Putamen (tissue), 1 donor: Measurements from ENCODE around the gene PDLIM4.

Source experiments
- DNase-seq: peaks from one replicate; pipeline ENCODE4 v3.0.0-alpha.2; 2016; ENCODE audit warnings: low spot score

PDLIM4 gene

DNA sequence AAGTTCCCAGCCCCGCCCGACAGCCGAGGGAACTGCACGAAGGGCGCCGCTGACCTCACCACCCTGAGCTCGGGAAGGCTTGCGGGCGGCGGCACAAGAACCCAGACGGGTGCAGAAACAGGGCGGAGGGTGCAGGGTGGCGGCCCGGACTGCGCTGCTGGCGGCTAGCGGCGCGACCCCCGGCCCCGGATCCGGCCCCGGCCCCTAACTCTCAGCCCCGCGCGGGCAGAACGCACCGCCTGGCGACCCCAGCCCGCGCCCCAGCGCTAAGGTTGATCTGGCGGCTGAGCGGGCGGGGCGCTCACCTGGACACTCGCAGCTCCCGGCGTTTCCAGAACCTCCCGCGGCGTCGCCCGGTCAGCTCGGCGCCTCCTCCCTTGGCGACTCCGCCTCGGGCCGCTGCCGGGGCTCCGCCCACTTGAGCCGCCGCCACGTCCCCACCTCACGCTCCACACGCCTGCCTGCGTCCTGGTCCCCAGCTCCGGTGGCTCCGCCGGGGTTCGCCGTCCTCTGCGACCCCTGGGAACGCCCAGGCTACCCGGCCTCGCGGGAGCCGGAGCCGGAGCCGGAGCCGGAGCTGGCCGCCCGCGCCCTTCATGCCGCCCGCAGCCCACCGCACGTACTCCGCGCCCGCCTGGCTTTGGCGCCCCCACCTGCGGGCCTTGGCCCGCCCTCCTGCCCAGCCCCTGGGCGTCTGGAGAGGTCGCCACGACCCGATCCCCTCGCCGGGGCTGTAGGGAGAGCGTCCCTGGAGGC, 29.8 kb upstream of the PDLIM4 start, which contains the start of gene P4HA2:
TSS of gene P4HA2 (minus strand) at position 369 of the 756 bp plus-strand sequence. CDS start 9,227 bp downstream, outside the sequence.
- no peak for DNase-seq

- no peak for DNase-seq
Observed at GRCh38 chr5:132228241-132229035, 29.1 kb upstream of the PDLIM4 start.

GRCh38 chr5:132229236-132229635, 28.3 kb upstream of the PDLIM4 start:
- no peak for DNase-seq

GRCh38 chr5:132230871-132231270, 26.6 kb upstream of the PDLIM4 start:
- DNase-seq: no peak

- DNase-seq: no peak
Observed at GRCh38 chr5:132232465-132232864, 25.0 kb upstream of the PDLIM4 start.

DNA sequence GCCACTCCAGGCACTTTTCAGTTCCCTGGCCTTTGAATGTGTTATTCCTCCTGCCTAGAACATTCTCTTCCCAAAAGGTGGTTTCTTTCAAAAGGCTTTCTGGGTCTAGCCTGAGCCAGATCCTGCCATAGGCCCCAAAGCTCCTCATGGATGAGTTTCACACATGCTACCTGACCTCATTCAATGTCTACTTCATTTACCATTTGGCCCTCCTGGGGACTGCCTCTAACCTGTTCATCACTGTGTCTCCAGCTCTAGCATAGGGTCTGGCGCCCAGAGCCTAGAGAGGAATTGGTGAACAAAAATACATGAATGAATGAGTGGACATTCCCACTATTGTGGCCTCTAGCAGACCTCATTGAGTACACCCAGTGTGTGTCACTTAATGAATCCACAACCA, 24.4 kb upstream of the PDLIM4 start:
- no peak for DNase-seq

DNA sequence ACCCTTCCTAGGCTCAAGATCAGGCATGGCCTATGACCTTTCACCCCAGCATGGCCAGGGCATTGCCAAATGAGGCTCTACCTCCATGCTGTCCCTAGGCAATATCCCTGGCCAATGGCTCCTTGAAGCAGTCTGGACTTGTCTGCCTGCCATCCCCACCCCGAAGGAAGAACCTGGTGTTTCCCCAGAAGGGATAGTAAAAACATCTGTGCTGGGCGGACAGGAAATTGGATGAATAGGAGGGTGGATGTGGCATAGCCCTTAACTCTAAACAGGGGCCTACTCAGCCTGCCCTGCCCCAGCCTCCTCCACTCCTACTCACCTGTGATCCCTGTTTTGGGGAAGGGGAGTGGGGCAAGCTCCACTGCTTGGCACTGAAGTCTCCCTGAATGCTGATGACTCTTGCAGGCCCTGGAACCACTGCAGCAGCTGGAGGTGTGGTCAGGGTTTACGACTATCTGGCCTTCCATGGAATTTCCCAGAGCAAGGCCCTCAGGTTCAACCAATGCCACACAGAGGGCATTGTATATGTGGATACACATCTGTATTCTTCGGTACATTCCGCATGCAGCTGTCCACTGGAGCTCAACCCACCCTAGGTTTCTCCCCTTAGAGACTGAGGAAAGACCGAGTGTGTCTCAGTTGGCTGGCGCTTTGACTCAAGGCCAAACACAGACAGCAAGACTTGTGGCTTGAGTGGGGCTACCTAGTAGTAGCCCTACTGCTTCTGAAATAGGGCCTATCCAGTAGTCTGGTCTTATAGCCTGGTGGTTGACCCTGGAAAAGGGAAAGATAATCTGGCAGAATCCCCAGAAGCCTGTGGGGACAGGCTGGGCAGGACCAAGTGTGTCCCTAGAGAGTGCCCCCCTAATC, 23.4 kb upstream of the PDLIM4 start:
- DNase-seq: no peak

DNA sequence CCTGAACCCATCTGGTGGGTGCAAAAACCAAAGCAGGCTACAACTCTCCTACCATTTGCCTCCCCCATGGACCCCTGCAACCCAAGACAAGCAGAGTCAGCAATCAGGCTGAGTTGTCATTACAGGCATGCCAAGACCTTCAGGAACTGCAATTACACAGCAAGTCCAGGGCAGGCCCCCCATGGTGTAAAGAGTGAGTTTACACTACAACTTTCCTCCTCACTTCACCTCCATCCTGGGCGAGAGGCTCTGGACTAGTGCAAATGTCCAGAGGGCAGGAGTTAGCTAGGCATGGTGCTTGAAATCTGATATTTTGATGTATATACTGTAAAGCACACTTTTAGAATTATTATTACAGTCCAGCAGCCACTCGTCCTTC, 22.8 kb upstream of the PDLIM4 start:
- DNase-seq: no peak

DNA sequence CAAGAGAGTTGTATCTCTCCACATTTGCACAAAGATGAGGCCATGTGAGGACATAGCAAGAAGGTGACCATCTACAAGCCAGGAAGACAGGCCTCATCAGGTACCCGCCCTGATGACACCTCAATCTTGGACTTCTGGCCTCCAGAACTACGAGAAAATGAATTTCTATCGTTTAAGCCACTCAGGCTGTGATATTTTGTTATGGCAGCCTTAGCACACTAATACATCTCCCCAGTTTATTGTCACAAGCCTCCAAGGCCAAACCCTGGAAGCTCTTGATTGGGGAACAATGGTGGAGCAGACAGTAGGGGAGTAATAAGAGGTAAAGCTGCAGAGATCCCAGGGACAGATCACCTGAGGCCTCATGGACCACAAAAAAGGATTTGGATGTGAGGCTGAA, 22.2 kb upstream of the PDLIM4 start:
- no peak for DNase-seq

DNA sequence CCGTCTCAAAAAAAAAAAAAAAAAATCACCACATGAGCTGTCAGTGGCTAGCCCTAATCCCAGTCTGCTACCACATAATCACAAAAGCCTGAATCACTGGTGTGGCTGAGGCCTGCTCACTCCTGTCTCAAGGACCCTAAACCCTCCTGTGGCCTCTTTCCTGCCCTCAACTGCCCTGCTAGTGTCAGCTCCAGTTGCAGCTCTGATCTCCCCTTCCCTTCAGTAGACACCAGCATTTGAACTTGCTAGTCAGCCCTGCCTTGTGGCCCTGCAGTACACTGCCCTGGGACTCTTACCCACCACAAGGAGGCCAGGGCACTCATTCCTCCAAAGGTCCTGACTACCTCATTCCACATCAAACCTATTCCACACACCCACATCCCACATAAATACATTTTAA, 20.4 kb upstream of the PDLIM4 start:
- no peak for DNase-seq

- DNase-seq: no peak
Observed at GRCh38 chr5:132237670-132238069, 19.8 kb upstream of the PDLIM4 start.

DNA sequence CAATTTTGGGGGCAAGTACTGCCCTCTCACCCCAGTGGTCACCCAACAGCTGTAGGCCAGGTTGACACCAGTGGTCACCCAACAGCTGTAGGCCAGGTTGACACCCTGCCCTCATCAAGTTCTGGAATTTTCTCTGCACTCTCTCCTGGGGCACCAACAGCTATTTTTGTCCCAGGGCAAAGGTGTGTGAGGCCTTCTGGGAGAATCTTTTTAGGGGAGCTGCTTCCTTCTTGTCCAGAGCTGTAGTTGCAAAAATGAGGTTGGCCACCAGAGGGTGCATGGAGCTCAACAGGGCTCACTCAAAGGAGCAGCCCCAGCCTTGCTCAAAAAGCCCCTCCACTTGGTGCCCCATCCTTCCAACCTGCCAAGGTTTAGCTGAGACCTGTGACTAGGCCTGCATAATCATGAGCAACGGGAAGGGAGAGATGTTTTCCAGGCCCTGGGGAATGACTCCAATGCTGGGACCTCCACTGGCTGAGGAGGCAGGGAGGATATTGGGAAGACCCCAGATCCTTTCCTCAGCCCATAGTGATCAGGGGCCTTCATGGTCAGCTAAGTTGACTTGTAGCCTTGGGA, 19.2 kb upstream of the PDLIM4 start:
- no peak for DNase-seq

DNA sequence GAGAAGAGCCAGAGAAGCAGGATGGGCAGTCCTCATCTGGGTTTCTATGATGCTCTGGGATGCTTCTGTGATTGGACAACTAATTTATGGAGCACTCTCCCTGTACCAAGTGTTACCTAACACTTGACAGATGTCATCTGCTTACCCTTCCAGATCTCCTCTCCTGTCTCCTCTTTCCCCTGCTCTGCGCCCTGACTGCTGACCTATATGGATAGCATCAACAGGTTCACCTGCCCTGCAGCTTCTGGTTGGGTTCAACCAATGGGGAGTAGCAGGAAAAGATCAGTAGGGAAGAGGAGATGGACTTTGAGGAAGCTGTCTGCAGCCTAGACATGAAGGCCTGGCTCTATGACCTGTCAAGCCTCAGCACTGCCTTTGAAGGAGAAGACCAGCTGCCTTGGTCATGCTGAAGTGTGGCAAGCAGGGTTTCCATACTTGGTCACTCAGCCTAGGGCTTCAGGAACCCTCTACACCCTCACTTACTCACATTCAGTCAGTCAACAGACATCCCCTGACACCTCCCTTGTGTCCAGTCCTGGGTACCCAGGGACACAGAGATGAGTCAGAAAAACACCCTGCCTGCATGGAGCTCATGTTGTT, 18.5 kb upstream of the PDLIM4 start:
- no peak for DNase-seq

DNA sequence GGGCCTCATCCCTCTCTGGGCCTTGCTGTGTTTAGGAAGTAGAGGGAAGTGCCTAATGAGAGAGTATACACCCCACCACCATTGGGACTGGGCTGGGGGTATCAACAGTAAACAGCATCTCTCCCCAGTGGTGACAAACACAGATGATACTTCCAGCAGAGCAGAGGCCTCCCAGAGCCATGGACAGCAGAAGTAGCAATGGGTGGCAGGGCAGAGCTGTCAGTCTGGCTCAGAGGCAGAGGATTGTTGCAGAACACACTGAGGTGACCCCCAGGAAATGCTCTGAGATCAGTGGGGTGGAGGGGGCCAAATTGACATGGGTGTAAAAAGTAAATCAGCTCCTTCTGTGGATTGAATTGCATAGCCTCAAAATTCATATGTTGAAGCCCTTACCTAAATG, 17.7 kb upstream of the PDLIM4 start:
- DNase-seq: no peak

DNA sequence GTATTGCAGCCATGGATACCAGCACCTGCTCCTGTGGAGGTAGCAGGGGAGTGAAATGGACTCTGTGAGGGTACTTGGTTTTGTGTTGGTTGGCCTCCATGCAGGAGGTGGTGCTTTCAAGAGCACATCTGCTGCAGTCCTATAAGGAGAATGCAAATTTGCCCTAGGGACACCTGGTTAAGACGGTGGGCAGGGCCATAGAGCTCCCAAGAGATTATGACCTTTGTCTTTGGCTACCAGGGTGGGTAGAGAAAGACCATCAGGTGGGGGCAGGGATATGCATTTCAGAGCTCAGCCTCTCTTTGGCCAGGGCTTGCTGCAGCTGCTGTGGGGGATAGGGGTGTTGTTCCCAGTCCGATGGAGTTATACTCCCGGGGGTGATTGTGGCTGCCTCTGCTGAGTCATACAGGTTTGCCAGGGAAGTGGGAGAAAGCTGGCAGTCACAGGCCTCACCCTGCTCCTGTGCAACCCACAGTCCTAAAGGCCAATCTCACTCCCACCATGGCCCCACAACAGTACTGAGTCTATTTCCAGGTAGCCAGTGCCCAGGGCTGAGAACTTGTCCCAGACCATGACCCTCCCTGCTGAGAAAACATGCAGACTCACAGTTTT, 14.0 kb upstream of the PDLIM4 start:
- no peak for DNase-seq

GRCh38 chr5:132245593-132245992, 11.9 kb upstream of the PDLIM4 start:
- DNase-seq: no peak

DNA sequence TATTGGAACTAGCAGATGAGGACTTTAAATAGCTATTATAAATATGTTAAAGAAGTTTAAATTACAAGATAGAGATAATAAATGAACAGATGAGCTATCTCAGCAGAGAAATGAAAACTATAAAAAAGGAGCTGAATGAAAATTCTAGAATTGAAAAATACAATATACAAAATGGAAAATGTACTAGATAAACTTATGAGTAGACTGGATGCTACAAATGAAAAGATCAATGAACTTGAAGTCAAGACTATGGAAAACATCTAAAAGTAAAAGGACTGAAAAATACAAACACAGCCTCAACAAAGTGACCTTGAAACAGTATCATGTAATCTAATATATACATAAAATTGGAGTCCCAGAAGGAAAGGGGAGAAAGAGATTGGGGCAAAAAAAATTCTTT, 10.7 kb upstream of the PDLIM4 start:
- no peak for DNase-seq

DNA sequence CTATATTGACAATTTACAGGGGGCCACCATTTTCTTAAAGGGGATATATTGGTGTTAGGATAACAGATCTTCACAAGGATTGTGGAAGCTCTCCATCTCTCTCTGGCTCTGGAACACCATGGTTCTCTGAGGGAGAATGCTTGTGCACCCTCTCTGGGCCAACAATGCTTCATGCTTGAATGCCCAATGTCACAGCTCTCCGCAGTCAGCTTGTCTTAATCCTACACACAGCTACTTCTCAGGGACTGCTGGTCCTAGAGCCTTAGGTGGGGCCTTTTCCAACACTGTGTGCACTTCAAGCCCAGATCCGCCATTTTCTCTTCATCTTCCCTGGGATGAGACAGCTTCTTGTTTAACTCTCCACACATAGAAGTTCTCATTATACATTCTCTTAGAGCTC, 6.9 kb upstream of the PDLIM4 start:
- no peak for DNase-seq

GRCh38 chr5:132251220-132251725, 6.2 kb upstream of the PDLIM4 start:
- DNase-seq: peak; percentile 74

DNA sequence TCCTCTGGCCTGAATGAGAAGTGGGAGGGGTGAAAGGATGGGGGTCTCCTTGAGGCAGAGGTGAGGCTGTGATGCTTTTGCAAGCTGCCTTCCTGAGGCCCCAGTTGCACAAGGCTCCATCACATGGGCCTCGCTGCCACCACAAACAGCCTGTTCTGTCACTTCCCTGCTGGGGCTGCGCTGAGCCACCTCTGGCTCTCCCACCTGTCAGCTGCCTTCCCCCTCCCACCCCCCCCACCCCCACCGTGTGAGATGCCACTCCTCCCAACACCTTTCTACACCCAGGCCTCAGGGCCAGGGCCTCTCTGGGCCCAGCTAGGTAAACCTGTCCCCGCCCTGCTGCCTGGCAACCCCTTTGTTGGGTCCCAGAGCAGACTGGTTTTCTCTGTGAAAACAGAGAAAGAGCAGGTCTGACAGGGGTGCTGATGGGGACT, 4.5 kb upstream of the PDLIM4 start:
- DNase-seq: no peak
